ENCODE measurements around the gene PARVG.
A peak's percentile ranks its signal among the peaks of the same experiment; 100 is the strongest.

The PARVG gene, protein sequence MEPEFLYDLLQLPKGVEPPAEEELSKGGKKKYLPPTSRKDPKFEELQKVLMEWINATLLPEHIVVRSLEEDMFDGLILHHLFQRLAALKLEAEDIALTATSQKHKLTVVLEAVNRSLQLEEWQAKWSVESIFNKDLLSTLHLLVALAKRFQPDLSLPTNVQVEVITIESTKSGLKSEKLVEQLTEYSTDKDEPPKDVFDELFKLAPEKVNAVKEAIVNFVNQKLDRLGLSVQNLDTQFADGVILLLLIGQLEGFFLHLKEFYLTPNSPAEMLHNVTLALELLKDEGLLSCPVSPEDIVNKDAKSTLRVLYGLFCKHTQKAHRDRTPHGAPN

DNA sequence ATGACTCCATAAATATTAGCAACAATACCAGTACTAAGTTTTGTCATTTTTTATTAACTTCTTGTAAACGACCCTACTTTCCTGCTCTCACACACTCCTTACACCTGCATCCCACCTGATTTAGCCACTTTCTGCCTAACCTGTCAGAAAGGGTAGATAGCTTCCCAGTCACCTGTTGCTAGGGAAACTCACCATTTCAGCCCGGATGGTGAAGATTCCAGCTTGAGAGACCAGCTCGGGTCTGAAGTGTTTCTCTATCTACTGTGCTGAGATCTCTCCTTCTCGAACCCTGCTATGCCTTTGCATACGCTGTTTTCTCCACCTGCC, at the start of gene PARVG:
TSS of gene PARVG (plus strand) at position 220 of the 327 bp plus-strand sequence. CDS start 2,405 bp downstream, outside the sequence.
- peak within 1 kb of the TSS; percentile 73; the same call in 1 of the 2 replicates for H3K4me3 ChIP-seq (ENCODE audit: low read length)
- no peak for TF ChIP-seq ZNF274 (IDR thresholded peaks at IDR 0.05; ENCODE audit: low read depth, low read length)

DNA sequence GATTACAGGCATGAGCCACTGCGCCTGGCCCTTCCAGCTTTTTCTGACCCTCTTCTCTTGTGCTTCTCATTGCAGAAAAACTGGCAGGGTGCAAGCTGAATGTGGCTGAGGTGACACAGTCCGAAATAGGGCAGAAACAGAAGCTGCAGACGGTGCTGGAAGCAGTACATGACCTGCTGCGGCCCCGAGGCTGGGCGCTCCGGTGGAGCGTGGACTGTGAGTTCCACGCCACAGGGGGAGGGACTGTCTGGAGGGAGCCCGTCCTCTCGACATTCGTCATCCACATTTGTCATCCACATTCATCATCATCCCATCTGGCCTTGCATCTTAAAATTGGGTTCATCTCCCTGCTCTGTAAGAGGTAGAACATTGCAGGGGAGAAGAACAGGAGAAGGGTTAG, 49.3 kb upstream of the PARVG start:
- no peak for TF ChIP-seq ZNF274 (IDR thresholded peaks at IDR 0.05; ENCODE audit: low read depth, low read length)

DNA sequence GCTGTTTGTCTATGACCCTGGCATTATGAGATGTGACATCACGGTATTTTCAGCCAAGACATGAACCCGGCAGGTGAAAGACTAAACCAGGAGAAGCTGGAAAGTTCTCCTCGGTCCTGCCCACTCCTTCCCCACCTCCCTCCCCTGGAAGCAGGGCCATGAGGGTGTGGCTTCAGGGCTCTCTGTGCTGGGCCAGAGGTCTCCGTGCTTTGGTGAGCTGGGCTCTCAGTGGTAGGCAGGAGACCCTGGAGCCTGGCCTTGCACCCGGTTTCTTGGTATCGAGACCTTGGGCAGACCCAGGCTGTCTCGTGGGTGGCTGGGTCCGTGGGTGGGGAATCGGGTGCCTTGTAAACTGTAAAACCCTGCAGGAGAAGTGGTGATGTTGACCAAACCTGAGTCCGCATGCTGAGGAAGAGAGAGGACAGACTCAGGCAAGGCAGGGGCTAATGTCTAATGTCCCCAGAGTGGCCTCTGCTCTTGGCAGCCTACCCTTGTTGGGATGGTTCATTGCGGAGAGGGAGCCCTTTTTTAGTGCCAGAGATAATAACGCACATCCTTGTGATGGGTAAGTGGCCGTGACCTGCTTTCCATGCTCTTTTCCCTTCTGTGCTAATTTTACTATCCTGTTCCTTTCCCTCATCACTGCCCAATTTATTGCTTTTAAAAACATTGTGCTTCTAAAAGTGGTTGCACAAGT, 48.6 kb upstream of the PARVG start:
- H3K4me3 ChIP-seq (ENCODE audit: low read length): no peak overlapping the region
- TF ChIP-seq ZNF274 (IDR thresholded peaks at IDR 0.05; ENCODE audit: low read depth, low read length): no peak

More for the DNA sequence above, 49.3 kb upstream of the PARVG start:
- H3K4me3 ChIP-seq (ENCODE audit: low read length): no peak overlapping the region

DNA sequence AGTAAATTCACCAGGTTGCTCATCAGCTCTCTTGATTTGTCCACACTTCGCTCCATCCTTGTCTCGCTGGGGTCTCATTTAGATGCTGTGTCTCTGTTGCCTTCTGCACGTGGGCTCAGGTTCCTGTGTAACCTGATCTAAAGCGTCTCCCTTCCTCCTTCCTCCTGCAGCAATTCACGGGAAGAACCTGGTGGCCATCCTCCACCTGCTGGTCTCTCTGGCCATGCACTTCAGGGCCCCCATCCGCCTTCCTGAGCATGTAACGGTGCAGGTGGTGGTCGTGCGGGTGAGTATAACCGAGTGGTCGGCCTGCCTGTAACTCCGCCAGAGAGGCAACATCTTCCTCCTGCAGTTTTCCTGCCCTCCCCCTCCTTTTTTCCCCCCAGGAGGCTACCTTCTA, 48.0 kb upstream of the PARVG start:
- no peak for TF ChIP-seq ZNF274 (IDR thresholded peaks at IDR 0.05; ENCODE audit: low read depth, low read length)
- H3K4me3 ChIP-seq (ENCODE audit: low read length): no peak overlapping the region

DNA sequence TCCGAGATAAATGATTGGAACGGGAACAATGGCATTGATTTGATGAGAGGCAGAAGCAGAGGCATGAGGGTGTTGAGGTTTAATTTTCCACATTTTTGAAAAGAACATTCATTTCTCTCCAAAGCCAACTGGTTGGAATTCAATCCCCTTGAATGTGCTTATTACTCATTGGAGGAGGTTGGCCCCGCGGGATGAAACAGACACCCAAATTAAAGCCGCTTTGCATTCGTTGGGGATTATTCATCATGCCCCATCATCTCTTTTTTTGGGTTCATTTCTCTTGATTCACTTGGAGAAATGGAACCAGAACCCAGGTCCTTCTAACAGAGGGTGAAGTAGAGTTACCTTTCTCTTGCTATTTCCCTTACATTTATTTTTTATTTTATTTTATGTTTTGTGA, 47.6 kb upstream of the PARVG start:
- no peak overlapping the region for H3K4me3 ChIP-seq (ENCODE audit: low read length)
- no peak for TF ChIP-seq ZNF274 (IDR thresholded peaks at IDR 0.05; ENCODE audit: low read depth, low read length)

DNA sequence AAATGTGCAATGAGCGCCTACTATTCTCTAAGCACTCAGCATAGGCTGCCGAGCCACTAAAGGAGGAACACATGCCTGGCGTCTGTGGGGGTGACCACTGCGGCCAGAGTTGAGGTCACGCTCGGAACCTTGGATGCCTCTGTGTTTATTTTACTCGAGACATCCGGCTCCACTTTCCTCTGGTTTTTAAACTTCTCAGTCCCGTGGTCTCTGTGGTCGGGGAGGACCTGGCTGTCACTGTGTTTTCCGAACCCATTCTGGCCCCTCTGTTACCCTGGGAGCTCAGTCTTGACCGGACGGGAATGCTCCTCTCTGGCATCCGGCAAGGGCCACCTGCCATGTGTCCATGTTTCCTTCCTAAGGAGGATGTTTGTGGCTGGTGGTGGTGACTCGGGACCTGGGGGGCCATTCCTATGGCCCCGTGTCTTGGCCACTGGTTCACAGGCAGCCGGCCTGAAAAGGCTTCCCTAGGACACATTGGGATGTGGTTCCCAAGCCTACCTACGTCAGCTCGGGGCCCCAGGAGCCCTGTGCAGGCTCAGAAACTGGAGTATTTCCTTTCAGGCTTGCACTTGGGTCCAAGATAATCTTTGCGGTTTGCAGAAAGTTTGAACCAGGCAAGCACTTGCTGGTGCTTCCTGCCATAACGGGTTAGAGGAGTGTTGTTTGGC, 46.7 kb upstream of the PARVG start:
- no peak for TF ChIP-seq ZNF274 (IDR thresholded peaks at IDR 0.05; ENCODE audit: low read depth, low read length)
- H3K4me3 ChIP-seq (ENCODE audit: low read length): no peak overlapping the region

DNA sequence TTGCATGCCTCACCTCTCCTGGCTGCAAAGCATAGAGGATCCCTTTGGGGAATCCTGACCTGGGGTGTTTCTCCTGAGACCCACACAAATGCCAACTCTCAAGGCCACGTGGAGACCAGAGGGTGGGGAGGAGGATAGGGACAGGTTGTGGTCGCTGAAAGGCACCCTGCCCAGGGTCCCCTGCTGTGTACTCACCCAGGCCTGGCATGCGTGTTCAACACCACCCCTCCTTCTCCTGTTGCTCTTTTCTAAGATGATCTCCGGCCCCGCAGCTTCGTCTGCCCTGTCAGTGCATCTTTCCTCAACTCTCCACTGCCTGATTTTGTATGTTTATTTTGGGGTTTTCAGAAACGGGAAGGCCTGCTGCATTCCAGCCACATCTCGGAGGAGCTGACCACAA, 44.6 kb upstream of the PARVG start:
- no peak for TF ChIP-seq ZNF274 (IDR thresholded peaks at IDR 0.05; ENCODE audit: low read depth, low read length)
- H3K4me3 ChIP-seq (ENCODE audit: low read length): no peak overlapping the region

DNA sequence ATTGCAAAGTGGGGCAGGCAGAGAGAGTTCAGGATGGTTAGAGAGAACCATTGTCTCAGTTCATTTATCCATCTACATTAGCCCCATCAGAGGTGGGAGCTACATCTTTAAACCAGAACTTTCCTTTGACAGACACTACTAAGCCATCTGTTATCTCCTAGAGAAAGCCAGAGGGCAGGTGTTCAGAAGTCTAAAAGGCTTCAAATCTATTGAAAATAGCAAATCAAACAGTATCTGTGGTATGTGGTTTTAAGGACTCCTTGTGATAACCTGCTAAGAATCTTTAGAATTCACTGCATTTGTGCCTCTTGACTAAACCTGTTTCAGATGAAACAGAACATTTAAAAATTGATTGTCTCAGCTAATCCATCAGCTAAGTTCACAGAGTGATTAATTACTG, 43.9 kb upstream of the PARVG start:
- no peak for TF ChIP-seq ZNF274 (IDR thresholded peaks at IDR 0.05; ENCODE audit: low read depth, low read length)
- no peak overlapping the region for H3K4me3 ChIP-seq (ENCODE audit: low read length)

DNA sequence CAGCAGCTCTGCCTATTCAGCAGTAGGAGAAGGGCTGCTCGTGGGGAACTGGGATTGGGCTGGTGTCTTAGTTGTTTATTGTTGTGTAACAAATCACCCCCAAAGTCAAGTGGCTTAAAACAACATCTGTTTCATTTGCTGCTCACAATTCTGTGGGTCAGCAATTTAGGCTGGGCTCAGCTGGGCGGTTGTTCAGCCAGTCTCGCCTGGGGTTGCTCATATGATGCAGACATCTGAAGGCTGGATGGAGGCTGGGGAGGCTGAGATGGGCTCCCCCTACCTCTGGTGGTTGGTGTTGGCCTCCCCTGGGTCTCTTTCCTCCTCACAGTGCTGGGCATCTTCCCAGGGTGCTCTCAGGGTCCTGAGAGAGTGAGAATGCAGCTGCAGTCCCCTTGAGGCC, 43.3 kb upstream of the PARVG start:
- H3K4me3 ChIP-seq (ENCODE audit: low read length): no peak overlapping the region
- no peak for TF ChIP-seq ZNF274 (IDR thresholded peaks at IDR 0.05; ENCODE audit: low read depth, low read length)

DNA sequence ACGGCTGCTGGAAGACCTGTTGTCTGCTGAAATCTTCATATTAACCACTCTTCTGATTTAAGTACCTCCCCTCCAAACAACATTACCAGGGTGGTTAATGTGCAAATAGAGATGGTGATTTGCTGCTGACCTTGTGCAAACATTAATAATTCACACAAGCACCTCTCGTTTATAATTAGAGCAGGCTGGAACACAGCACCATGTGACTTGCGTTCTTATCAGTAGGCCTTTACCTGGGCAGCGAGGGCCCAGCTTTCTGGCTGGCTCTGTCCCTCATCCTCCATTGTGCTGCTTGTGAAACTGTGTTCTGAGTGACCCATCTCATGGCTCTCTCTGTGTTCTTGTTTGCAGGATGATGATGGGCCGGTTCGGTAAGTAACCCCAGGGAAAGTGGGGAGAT, 41.0 kb upstream of the PARVG start:
- TF ChIP-seq ZNF274 (IDR thresholded peaks at IDR 0.05; ENCODE audit: low read depth, low read length): no peak
- no peak overlapping the region for H3K4me3 ChIP-seq (ENCODE audit: low read length)

DNA sequence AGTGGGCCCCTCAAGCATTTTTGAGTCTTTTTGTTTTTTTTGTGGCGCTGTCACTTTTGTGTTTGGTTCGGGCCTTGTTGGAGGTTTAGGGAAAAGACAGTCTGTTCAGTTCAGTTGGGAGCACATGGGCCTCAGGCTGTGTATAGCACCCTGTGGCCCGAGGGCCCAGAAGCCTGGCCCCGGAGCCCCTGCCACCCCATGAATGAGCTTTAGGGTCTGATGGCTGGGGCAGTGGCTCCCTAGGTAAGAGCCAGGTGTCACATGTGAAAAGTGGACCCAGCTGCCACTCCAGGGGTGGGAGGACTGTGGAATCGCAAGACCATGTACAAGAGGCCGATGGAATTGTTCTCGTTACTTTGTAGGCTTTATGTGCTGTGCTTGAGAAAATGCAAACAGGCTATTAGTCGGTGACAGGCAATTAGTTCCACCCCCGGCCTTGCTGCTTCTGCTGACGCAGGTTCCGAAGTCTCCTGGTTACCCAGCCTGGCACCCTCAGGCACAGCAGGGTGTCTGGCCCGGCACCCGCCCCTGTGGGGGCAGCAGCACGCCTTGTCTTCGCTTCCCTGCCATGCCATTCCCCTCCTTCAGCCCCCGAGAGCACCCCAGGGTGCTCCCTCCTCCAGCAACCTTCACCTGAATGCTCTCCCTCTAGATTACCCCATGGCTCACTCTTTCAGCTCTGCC, 38.2 kb upstream of the PARVG start:
- no peak overlapping the region for H3K4me3 ChIP-seq (ENCODE audit: low read length)
- no peak for TF ChIP-seq ZNF274 (IDR thresholded peaks at IDR 0.05; ENCODE audit: low read depth, low read length)

DNA sequence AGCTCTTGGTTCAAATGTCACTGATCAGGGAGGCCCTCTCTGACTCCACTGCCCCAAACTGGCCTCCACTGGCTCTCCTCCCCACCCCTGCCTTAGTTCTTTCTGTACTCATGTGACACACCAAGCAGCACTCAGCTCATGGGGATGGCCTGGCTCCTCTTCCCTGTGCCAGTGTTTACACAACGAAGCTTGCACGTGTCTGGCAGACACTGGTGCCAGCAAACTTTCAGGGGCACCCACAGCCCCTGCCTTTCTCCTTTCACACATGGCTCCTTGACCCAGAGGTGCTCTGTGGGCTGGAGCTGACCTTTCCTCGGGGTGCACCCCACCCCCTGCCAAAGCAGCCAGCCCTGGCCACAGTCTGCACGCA, 37.6 kb upstream of the PARVG start:
- no peak overlapping the region for H3K4me3 ChIP-seq (ENCODE audit: low read length)
- TF ChIP-seq ZNF274 (IDR thresholded peaks at IDR 0.05; ENCODE audit: low read depth, low read length): no peak

DNA sequence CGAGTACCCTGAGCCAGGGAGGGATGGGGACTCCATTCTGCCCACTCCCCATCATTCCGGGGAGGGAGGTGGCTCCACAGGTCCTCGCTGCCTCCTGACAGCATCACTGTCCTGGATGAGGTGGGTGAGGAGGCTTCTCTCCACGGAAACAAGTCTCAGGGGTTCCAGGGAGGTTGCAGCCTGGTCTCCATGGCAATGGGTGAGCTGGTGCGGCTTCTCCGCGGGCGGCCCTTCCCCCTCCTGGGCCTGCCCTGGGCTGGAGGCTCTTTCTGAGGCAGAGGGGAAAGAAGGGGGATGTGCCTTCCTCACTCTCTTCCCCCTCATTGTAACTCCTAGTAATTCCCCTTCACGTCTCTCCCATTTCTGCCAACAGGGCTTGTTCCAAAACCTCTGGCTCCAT, 37.1 kb upstream of the PARVG start:
- no peak for TF ChIP-seq ZNF274 (IDR thresholded peaks at IDR 0.05; ENCODE audit: low read depth, low read length)
- no peak overlapping the region for H3K4me3 ChIP-seq (ENCODE audit: low read length)

DNA sequence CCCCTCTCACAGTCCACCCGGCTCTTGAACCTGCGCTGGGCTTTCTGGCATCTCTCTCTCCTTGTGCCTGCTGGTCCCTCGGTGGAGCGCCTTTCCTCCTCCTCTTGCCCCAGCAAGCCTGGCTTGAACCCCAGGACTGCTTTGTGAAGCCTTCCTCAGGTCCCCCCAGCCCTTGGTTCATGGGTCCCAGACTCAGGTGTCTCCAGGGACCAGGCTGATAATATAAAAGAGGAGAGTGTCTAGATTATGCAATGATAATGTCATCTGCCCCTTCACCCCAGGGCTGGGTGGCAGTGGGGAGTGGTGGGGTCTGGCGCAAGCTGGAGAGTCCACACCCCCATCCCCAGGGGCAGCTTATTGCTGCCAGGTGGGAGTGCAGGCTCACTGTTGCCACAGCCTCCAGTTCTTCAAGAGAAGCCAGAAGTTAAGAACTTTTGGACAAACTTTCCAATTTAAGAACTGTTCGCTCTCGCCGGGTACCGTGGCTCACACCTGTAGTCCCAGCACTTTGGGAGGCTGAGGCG, 36.6 kb upstream of the PARVG start:
- no peak for TF ChIP-seq ZNF274 (IDR thresholded peaks at IDR 0.05; ENCODE audit: low read depth, low read length)
- no peak overlapping the region for H3K4me3 ChIP-seq (ENCODE audit: low read length)
